ENCODE data around the gene PNPLA2. TPM values are rescaled to one million over a fixed set of nuclear protein-coding genes. Genes with fewer than 3 reads are reported as not detected.

The PNPLA2 gene
- total and polyA plus RNA-seq, 10 of the 15 experiments (the other 5 are each of a cell fraction or from before 2014, with no cell fraction given), result 0.19 to 34.0 (median 8.1) TPM

DNA sequence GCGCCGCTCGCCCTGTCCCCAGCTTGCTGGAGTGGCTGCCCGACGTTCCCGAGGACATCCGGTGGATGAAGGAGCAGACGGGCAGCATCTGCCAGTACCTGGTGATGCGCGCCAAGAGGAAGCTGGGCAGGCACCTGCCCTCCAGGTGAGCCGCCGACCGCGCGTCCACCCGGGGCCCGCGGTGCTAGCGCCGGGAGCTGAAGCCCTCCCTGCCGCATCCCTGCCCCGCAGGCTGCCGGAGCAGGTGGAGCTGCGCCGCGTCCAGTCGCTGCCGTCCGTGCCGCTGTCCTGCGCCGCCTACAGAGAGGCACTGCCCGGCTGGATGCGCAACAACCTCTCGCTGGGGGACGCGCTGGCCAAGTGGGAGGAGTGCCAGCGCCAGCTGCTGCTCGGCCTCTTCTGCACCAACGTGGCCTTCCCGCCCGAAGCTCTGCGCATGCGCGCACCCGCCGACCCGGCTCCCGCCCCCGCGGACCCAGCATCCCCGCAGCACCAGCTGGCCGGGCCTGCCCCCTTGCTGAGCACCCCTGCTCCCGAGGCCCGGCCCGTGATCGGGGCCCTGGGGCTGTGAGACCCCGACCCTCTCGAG lies 5.7 kb downstream of the PNPLA2 start:
- H3K36me3 ChIP-seq (ENCODE audit: control insufficient read depth in 2 of 2, insufficient read depth in 2 of 2, low read length in 1 of 2), result no peaks in the 10 kb centered on the region; a peak in 2 of 4 replicates
- H3K27ac ChIP-seq (ENCODE audit: control insufficient read depth, insufficient read depth), result no peak overlapping the region
- H3K9ac ChIP-seq (ENCODE audit: control insufficient read depth, insufficient read depth, low read length), result no peak overlapping the region
- peaks cover 5% of the 10 kb centered on the region for H3K79me2 ChIP-seq (ENCODE audit: control insufficient read depth, insufficient read depth, low read length)
- no peak for TF ChIP-seq ZNF24 (IDR thresholded peaks at IDR 0.05)
- no peak for TF ChIP-seq ASH2L (IDR thresholded peaks at IDR 0.05; ENCODE audit: borderline replicate concordance, low read depth)
- TF ChIP-seq POLR2A (IDR thresholded peaks at IDR 0.05; ENCODE audit: low read depth, low read length), result 0 out of 2 replicates have a peak, but pooled peaks have one; percentile 34
- no peaks in the 10 kb centered on the region for H3K9me3 ChIP-seq (replicated peaks; ENCODE audit: control insufficient read depth, insufficient read depth, low read length)
- H2AFZ ChIP-seq (ENCODE audit: control insufficient read depth, low read depth, low read length), result no peak overlapping the region
- no peak for ATAC-seq
- no peak for FAIRE-seq
- no peaks in the 10 kb centered on the region; the same call in 1 of the 2 replicates for H4K20me1 ChIP-seq (ENCODE audit: control insufficient read depth, insufficient read depth)
- RAD21 ChIA-PET (ENCODE audit: unreplicated experiment), result no interaction called here
- H3K4me3 ChIP-seq, result no peak overlapping the region
- no peak overlapping the region for H3K4me2 ChIP-seq (ENCODE audit: control insufficient read depth, insufficient read depth)
- 97% methylated on average over 33 of the region's 59 CpGs for WGBS (ENCODE audit: insufficient coverage, insufficient replicate concordance, low lambda C conversion rate, missing lambda C conversion rate)
- intact Hi-C loops (cut with micrococcal nuclease; ENCODE audit: unreplicated experiment), result no loop called here
- CTCF ChIA-PET, result no interaction called here
- DNase-seq (ENCODE audit: low read depth, low spot score), result no peak
- SMC1A ChIA-PET (ENCODE audit: uncharacterized antibody, unreplicated experiment), result no interaction called here
- BruUV-seq (replicated peaks), result no TSS peak
- peaks cover 20% of the 10 kb centered on the region for H3K4me1 ChIP-seq (ENCODE audit: control insufficient read depth, insufficient read depth, low read length)
- in situ Hi-C loops (cut with MboI), result loop anchor here (25.0 kb wide), 1 partner anchor 1563 kb away; the partner anchor contains the start of gene CD81
- no peaks in the 10 kb centered on the region for H3K27me3 ChIP-seq (replicated peaks in 1 of 2; ENCODE audit: control insufficient read depth in 2 of 2, insufficient read depth in 2 of 2, low read length in 1 of 2)
- POLR2A ChIA-PET, result interaction anchor here (1.4 kb wide), 1 partner anchor 10 kb away, joined by 4 read pairs; no protein-coding TSS in a partner anchor

GRCh38 chr11:824942-825341 lies 6.2 kb downstream of the PNPLA2 start:
- H2AFZ ChIP-seq (ENCODE audit: control insufficient read depth, low read depth, low read length), result no peak overlapping the region
- ChIA-PET SMC1A (ENCODE audit: uncharacterized antibody, unreplicated experiment) (no interaction called here), CTCF (no interaction called here), POLR2A (interaction anchor here (0.6 to 1.4 kb wide), 2 partner anchors 9 to 46 kb away, joined by 3 to 4 read pairs; no protein-coding TSS in a partner anchor), RAD21 (ENCODE audit: unreplicated experiment) (interaction anchor here (0.6 kb wide), 1 partner anchor 19 kb away, joined by 3 read pairs; no protein-coding TSS in a partner anchor)
- DNase-seq (ENCODE audit: low read depth, low spot score) (no peak), ATAC-seq (no peak), FAIRE-seq (no peak)
- intact Hi-C loops (cut with micrococcal nuclease; ENCODE audit: unreplicated experiment) (no loop called here), in situ Hi-C loops (cut with MboI) (loop anchor here (25.0 kb wide), 1 partner anchor 1562 kb away; the partner anchor contains the start of gene CD81)
- no peaks in the 10 kb centered on the region; a peak in 1 of 4 replicates for H3K27me3 ChIP-seq (replicated peaks in 1 of 2; ENCODE audit: control insufficient read depth in 2 of 2, insufficient read depth in 2 of 2, low read length in 1 of 2)
- H3K4me1 ChIP-seq (ENCODE audit: control insufficient read depth, insufficient read depth, low read length), result peaks cover 26% of the 10 kb centered on the region
- BruUV-seq (replicated peaks), result no TSS peak
- H3K36me3 ChIP-seq (ENCODE audit: control insufficient read depth in 2 of 2, insufficient read depth in 2 of 2, low read length in 1 of 2), result no peaks in the 10 kb centered on the region; a peak in 2 of 4 replicates
- H4K20me1 ChIP-seq (ENCODE audit: control insufficient read depth, insufficient read depth), result no peaks in the 10 kb centered on the region; the same call in 1 of the 2 replicates
- H3K4me3 ChIP-seq, result no peak overlapping the region
- 76% methylated on average over 9 of the region's 11 CpGs for WGBS (ENCODE audit: insufficient coverage, insufficient replicate concordance, low lambda C conversion rate, missing lambda C conversion rate)
- no peak overlapping the region for H3K27ac ChIP-seq (ENCODE audit: control insufficient read depth, insufficient read depth)
- H3K4me2 ChIP-seq (ENCODE audit: control insufficient read depth, insufficient read depth), result no peak overlapping the region
- no peak overlapping the region for H3K9ac ChIP-seq (ENCODE audit: control insufficient read depth, insufficient read depth, low read length)
- H3K79me2 ChIP-seq (ENCODE audit: control insufficient read depth, insufficient read depth, low read length), result peaks cover 5% of the 10 kb centered on the region
- no peaks in the 10 kb centered on the region for H3K9me3 ChIP-seq (replicated peaks; ENCODE audit: control insufficient read depth, insufficient read depth, low read length)
- TF ChIP-seq RB1 (IDR thresholded peaks at IDR 0.05; ENCODE audit: borderline replicate concordance) (no peak), NBN (IDR thresholded peaks at IDR 0.05) (no peak), TCF7 (IDR thresholded peaks at IDR 0.05; ENCODE audit: borderline replicate concordance) (no peak), LARP7 (IDR thresholded peaks at IDR 0.05) (no peak), ZBTB33 (IDR thresholded peaks at IDR 0.05) (no peak), NR2C2 (IDR thresholded peaks at IDR 0.05; ENCODE audit: borderline replicate concordance, control insufficient read depth, insufficient read length, low read depth) (no peak), POLR2AphosphoS2 (IDR thresholded peaks at IDR 0.05; ENCODE audit: low read depth, low read length) (no peak), ESRRA (IDR thresholded peaks at IDR 0.05; ENCODE audit: low read length) (no peak), ETV6 (conservative IDR thresholded peaks at IDR 0.05 in 1 of 2, IDR thresholded peaks at IDR 0.05 in 1 of 2; ENCODE audit: borderline replicate concordance in 1 of 2, low read depth in 1 of 2) (no peak), ZBTB4 (CRISPR knock-in tag; IDR thresholded peaks at IDR 0.05) (no peak)

Measured in GM12878 (cell line).